Esophagus muscularis mucosa (tissue), 4 donors: ENCODE results near the gene ATP4B. TPM values are rescaled to one million over a fixed set of nuclear protein-coding genes. Genes with fewer than 3 reads are reported as not detected.

ENCODE experiments used
- DNase-seq: peaks from one replicate; pipeline ENCODE4 v3.0.0-alpha.2; 2017; ENCODE audit errors: extremely low spot score
- H3K27ac ChIP-seq, 4 donors: fragments of 200-600 bp; sonication (generic); replicated peaks in 1 of 4; 1 replicate in 3 of 4; 2 replicates in 1 of 4; pipeline ENCODE4 v1.5.1; 2016 to 2019; ENCODE audit warnings: mild to moderate bottlenecking in 1 of 4
- H3K27me3 ChIP-seq, 4 donors: fragments of 200-600 bp; sonication (generic); one replicate each; pipeline versions ENCODE4 v1.5.1 to v1.6.0; 2016 to 2019
- H3K36me3 ChIP-seq, 4 donors: fragments of 200-600 bp; sonication (generic); one replicate each; pipeline ENCODE4 v1.5.1; 2016 to 2019
- H3K4me1 ChIP-seq, 4 donors: fragments of 200-600 bp; sonication (generic); one replicate each; pipeline ENCODE4 v1.5.1; 2016 to 2019
- H3K4me3 ChIP-seq, 4 donors: fragments of 200-600 bp; sonication (generic); 1 replicate in 2 of 4; 2 replicates in 2 of 4; pipeline ENCODE4 v1.5.1; 2016 to 2019; ENCODE audit warnings: mild to moderate bottlenecking in 4 of 4, moderate library complexity in 1 of 4
- H3K9me3 ChIP-seq, 4 donors: fragments of 200-600 bp; sonication (generic); 1 replicate in 3 of 4; 2 replicates in 1 of 4; pipeline ENCODE4 v1.5.1; 2016 to 2019
- CTCF ChIP-seq, 3 experiments: fragments of 200-600 bp in 2 of 3; fragments of 450-650 bp in 1 of 3; sonication (generic) in 2 of 3; IDR thresholded peaks; one replicate each; pipeline ENCODE4 v1.5.1; 2017 to 2019; ENCODE audit warnings: antibody characterized with exemption in 3 of 3, mild to moderate bottlenecking in 2 of 3, moderate library complexity in 1 of 3
- EP300 ChIP-seq: sonication (generic); formaldehyde crosslinking; IDR thresholded peaks from one replicate; pipeline ENCODE4 v1.6.1; 2017; ENCODE audit warnings: antibody characterized with exemption
- POLR2A ChIP-seq: fragments of 450-650 bp; IDR thresholded peaks from one replicate; pipeline ENCODE4 v1.6.1; 2017; ENCODE audit warnings: antibody characterized with exemption, moderate library complexity, mild to moderate bottlenecking, low read depth
- POLR2AphosphoS5 ChIP-seq, 2 donors: sonication (generic); formaldehyde crosslinking; IDR thresholded peaks; one replicate each; pipeline ENCODE4 v1.6.1; 2017; ENCODE audit warnings: antibody characterized with exemption in 2 of 2
- WGBS: methylation state at CpG from one replicate; pipeline ENCODE4 v1.1.5; 2018; 5-methylcytosine and 5-hydroxymethylcytosine counted together
- intact Hi-C: fragments of 100-400 bp; cut with DNase I; formaldehyde crosslinking; loops from one replicate; pipeline ENCODE4 v1.15.1; 2023
- total RNA-seq, 4 donors: library from RNA; depleted of rRNA; stranded (reverse); fragments of >200 nt; gene quantifications; one replicate each; pipeline versions ENCODE4 v1.1.0 to v1.2.1, GENCODE V29; 2016

ATP4B gene
- total RNA-seq, 4 donors from 2014 or later, result not detected

DNA sequence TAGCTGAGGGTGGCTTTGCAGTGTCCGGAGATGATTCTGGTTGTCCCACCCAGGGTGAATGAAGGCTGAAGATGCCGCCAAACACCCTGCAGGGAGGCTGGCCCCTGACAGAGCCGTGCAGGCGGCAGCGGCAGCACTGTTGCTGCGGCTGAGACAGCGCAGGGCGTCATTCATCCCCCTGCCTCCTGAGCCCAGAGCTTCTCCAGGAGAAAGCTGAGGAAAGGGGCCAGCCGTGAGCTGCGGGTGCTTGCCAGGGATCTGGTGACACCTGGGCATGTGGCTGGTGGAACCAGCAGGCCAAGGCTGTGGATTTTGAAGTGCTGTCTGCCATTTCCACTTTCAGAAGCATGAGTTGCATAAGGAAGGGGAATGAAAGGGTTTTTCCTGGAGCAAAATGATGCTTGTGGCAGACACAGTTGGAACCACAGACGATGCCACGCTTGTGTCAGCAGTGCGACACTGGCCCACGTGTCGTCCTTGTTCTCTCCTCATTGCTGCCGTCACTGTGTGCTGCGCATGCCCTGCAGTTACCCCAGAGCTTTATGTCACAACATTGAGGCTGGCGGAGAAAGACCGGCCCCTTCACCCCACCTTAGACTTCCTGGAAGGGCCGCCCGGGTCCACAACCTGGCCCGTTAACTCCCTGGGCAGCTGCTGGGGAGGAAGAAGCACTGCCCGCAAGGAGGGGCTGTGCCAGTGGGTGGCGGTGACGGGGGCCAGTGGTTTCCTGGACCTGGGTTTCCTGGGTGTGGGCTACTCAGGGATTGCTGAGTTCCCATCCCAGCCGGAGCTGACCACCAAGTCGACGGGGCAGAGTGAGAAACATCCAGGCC, 50.7 kb downstream of the ATP4B start:
- intact Hi-C loops, result no loop called here
- no peaks in the 10 kb centered on the region for H3K4me1 ChIP-seq
- H3K27me3 ChIP-seq, result no peaks in the 10 kb centered on the region
- no peak overlapping the region for H3K4me3 ChIP-seq
- peaks cover 0 to 40% (median 17%) of the 10 kb centered on the region in 4 donors for H3K36me3 ChIP-seq
- no peak for DNase-seq
- no peak overlapping the region for H3K27ac ChIP-seq
- 68% methylated on average over 18 of the region's 28 CpGs for WGBS
- H3K9me3 ChIP-seq, result no peaks in the 10 kb centered on the region
- TF ChIP-seq EP300, result no peak
- TF ChIP-seq POLR2AphosphoS5 (IDR thresholded peaks at IDR 0.05), result no peak
- TF ChIP-seq CTCF (IDR thresholded peaks at IDR 0.05), result no peak

DNA sequence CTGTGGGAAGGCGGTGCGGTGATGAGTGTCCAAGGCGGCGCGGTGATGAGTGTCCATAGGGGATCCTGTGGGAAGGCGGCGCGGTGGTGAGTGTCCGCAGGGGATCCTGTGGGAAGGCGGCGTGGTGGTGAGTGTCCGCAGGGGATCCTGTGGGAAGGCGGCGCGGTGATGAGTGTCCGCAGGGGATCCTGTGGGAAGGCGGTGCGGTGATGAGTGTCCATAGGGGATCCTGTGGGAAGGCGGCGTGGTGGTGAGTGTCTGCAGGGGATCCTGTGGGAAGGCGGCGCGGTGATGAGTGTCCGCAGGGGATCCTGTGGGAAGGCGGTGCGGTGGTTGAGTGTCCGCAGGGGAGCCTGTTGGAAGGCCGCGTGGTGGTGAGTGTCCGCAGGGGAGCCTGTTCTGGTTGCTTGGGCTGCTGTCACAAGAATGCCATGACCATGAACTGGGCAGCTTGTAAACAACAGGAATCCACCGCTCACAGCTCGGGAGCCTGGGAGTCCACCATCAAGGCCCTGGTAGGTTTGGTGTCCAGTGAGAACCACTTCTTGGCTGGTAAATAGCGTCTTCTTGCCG, 52.0 kb downstream of the ATP4B start:
- TF ChIP-seq POLR2AphosphoS5 (IDR thresholded peaks at IDR 0.05) (no peak), EP300 (no peak), POLR2A (no peak)
- WGBS, result 95% methylated on average over 34 of the region's 34 CpGs
- Histone ChIP-seq H3K27me3 (no peaks in the 10 kb centered on the region), H3K27ac (no peak overlapping the region), H3K9me3 (no peaks in the 10 kb centered on the region), H3K36me3 (peaks cover 0 to 29% (median 9%) of the 10 kb centered on the region in 4 donors), H3K4me3 (no peak overlapping the region), H3K4me1 (no peaks in the 10 kb centered on the region)
- intact Hi-C loops, result no loop called here
- no peak for DNase-seq

GRCh38 chr13:113605461-113605860, 52.5 kb downstream of the ATP4B start:
- intact Hi-C loops, result no loop called here
- no peak for TF ChIP-seq POLR2AphosphoS5 (IDR thresholded peaks at IDR 0.05)
- no peak for TF ChIP-seq CTCF (IDR thresholded peaks at IDR 0.05)
- no peak for TF ChIP-seq EP300
- TF ChIP-seq POLR2A, result no peak
- no peak for DNase-seq
- 97% methylated on average over 6 of the region's 8 CpGs for WGBS
- H3K27ac ChIP-seq, result no peak overlapping the region
- no peaks in the 10 kb centered on the region for H3K9me3 ChIP-seq
- H3K27me3 ChIP-seq, result no peaks in the 10 kb centered on the region
- no peaks in the 10 kb centered on the region for H3K4me1 ChIP-seq
- no peak overlapping the region for H3K4me3 ChIP-seq
- peaks cover 0 to 29% (median 7%) of the 10 kb centered on the region in 4 donors for H3K36me3 ChIP-seq

DNA sequence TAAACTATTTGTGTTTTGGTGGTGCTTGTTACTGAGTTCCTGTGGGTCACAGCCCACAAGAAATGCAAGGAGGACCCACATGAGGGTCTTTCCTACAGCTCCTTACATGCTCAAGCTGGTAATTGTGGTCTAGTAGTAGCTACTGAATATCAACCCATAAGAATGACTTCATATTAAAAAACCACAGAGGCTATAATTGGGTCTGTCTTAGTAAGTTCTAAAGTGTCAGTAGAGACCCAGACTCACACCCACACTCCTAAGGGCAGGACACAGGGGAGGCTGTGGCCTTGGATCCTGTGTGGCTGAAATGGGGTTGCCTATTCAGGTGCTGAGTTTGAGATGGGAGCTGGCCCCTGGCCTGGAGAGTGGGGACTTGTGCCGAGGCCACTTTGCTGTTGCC, 53.8 kb downstream of the ATP4B start:
- WGBS, result no CpG with 5 or more reads among the region's 1 CpG
- H3K4me1 ChIP-seq, result no peaks in the 10 kb centered on the region
- peaks cover 0 to 36% (median 7%) of the 10 kb centered on the region in 4 donors for H3K36me3 ChIP-seq
- TF ChIP-seq POLR2AphosphoS5 (IDR thresholded peaks at IDR 0.05), result no peak
- no peak for TF ChIP-seq EP300
- no peak for TF ChIP-seq CTCF (IDR thresholded peaks at IDR 0.05)
- TF ChIP-seq POLR2A, result no peak
- DNase-seq, result no peak
- intact Hi-C loops, result no loop called here
- no peak overlapping the region for H3K27ac ChIP-seq
- no peaks in the 10 kb centered on the region for H3K27me3 ChIP-seq
- H3K9me3 ChIP-seq, result no peaks in the 10 kb centered on the region
- H3K4me3 ChIP-seq, result no peak overlapping the region

GRCh38 chr13:113603116-113603710, 54.8 kb downstream of the ATP4B start:
- no peaks in the 10 kb centered on the region for H3K9me3 ChIP-seq
- intact Hi-C loops, result no loop called here
- peaks cover 0 to 35% (median 7%) of the 10 kb centered on the region in 4 donors for H3K36me3 ChIP-seq
- no peaks in the 10 kb centered on the region for H3K27me3 ChIP-seq
- H3K27ac ChIP-seq, result no peak overlapping the region
- TF ChIP-seq CTCF (IDR thresholded peaks at IDR 0.05) (no peak), POLR2AphosphoS5 (IDR thresholded peaks at IDR 0.05) (no peak), EP300 (no peak), POLR2A (no peak)
- WGBS, result 91% methylated on average over 11 of the region's 13 CpGs
- no peak overlapping the region for H3K4me3 ChIP-seq
- DNase-seq, result no peak
- H3K4me1 ChIP-seq, result no peaks in the 10 kb centered on the region
